Keratinocyte (primary cell): ENCODE data around the gene SLC44A3. TPM values are rescaled to one million over a fixed set of nuclear protein-coding genes. Genes with fewer than 3 reads are reported as not detected.

Source experiments
- DNase-seq: peaks from one replicate; pipeline ENCODE4 v3.0.0-alpha.2; 2011; ENCODE audit warnings: low read depth, missing footprints, low spot score
- FAIRE-seq: peaks from 2 replicates; lab custom pipeline; 2011; peaks lifted over from hg19 to GRCh38; lab: Jason Lieb, UNC
- H2AFZ ChIP-seq: 2 replicates; pipeline ENCODE4 v1.6.0; 2012; ENCODE audit warnings: low read length, control low read depth, inconsistent platforms; ENCODE audit not compliant: control insufficient read depth
- H3K27ac ChIP-seq: 2 replicates; pipeline ENCODE4 v1.5.1; 2011; ENCODE audit warnings: low read length; ENCODE audit not compliant: control insufficient read depth, insufficient read depth
- H3K27me3 ChIP-seq: 3 replicates; pipeline ENCODE4 v1.6.0; 2011; ENCODE audit warnings: low read length; ENCODE audit not compliant: control insufficient read depth, insufficient read depth; ENCODE audit errors: extremely low read depth
- H3K36me3 ChIP-seq, 2 experiments: 2 replicates in 1 of 2; 3 replicates in 1 of 2; pipeline ENCODE4 v1.5.1; 2011; ENCODE audit warnings: low read length in 2 of 2, mild to moderate bottlenecking in 1 of 2; ENCODE audit not compliant: control insufficient read depth in 2 of 2, insufficient read depth in 2 of 2; ENCODE audit errors: extremely low read depth in 1 of 2
- H3K4me1 ChIP-seq: 3 replicates; pipeline ENCODE4 v1.5.1; 2011; ENCODE audit warnings: low read length; ENCODE audit not compliant: control insufficient read depth, insufficient read depth; ENCODE audit errors: extremely low read depth
- H3K4me2 ChIP-seq: 3 replicates; pipeline ENCODE4 v1.6.0; 2011; ENCODE audit warnings: low read depth, low read length; ENCODE audit not compliant: control insufficient read depth, insufficient read depth; ENCODE audit errors: extremely low read depth
- H3K4me3 ChIP-seq, 3 experiments: fragments of 200-600 bp in 1 of 3; sonication (generic) in 1 of 3; 2 replicates in 2 of 3; 3 replicates in 1 of 3; pipeline ENCODE4 v1.5.1; 2011 to 2016; ENCODE audit warnings: low read length in 3 of 3, mild to moderate bottlenecking in 3 of 3, control low read depth in 2 of 3, inconsistent platforms in 1 of 3, low read depth in 1 of 3, mixed read lengths in 1 of 3, mixed run types in 1 of 3, moderate library complexity in 1 of 3; ENCODE audit not compliant: control insufficient read depth in 2 of 3, insufficient read depth in 2 of 3; ENCODE audit errors: extremely low read depth in 1 of 3
- H3K79me2 ChIP-seq: 2 replicates; pipeline ENCODE4 v1.6.0; 2012; ENCODE audit warnings: low read length; ENCODE audit not compliant: control insufficient read depth, insufficient read depth
- H3K9ac ChIP-seq: 3 replicates; pipeline ENCODE4 v1.6.0; 2011; ENCODE audit warnings: low read length; ENCODE audit not compliant: control insufficient read depth, insufficient read depth; ENCODE audit errors: extremely low read depth
- H3K9me1 ChIP-seq: 3 replicates; pipeline ENCODE4 v1.6.0; 2011; ENCODE audit warnings: low read length; ENCODE audit not compliant: control insufficient read depth, insufficient read depth; ENCODE audit errors: extremely low read depth
- H3K9me3 ChIP-seq: 2 replicates; pipeline ENCODE4 v1.5.1; 2012; ENCODE audit warnings: low read depth, low read length; ENCODE audit not compliant: control insufficient read depth
- H4K20me1 ChIP-seq: 3 replicates; pipeline ENCODE4 v1.6.0; 2011; ENCODE audit warnings: low read length; ENCODE audit not compliant: control insufficient read depth, insufficient read depth; ENCODE audit errors: extremely low read depth
- EZH2 ChIP-seq: IDR thresholded peaks from one replicate; pipeline ENCODE4 v1.6.1; 2012; ENCODE audit warnings: inconsistent platforms, mild to moderate bottlenecking, low read length, moderate library complexity
- dilution Hi-C: fragments of 300-500 bp; cut with MboI; formaldehyde crosslinking; loops from one replicate; pipeline ENCODE4 v1.7.0; 2020; ENCODE audit warnings: low sequenced_read_pairs; ENCODE audit not compliant: extremely low pct_ligation_motif_present
- polyA plus RNA-seq, 5 experiments: library from polyadenylated mRNA; depleted of rRNA in 3 of 5; stranded (reverse) in 3 of 5; stranded (forward) in 1 of 5; unstranded in 1 of 5; fragments of >200 nt; gene quantifications; 1 replicate in 1 of 5; 2 replicates in 3 of 5; 3 replicates in 1 of 5; pipeline versions ENCODE4 v1.2.1 to v1.2.3, GENCODE V29; 2011 to 2012; ENCODE audit warnings: missing spikeins in 2 of 5, low read depth in 1 of 5, low replicate concordance in 1 of 5
- TF ChIP-seq, protein P1 (sequence below), 3 experiments: IDR thresholded peaks in 1 of 3; conservative IDR thresholded peaks in 1 of 3; optimal IDR thresholded peaks in 1 of 3; 2 replicates in 2 of 3; 3 replicates in 1 of 3; pipeline versions ENCODE3 to v1.5.1; 2011; ENCODE audit warnings: low read length in 3 of 3, mild to moderate bottlenecking in 3 of 3, moderate library complexity in 2 of 3, control low read depth in 1 of 3, inconsistent platforms in 1 of 3; ENCODE audit not compliant: insufficient read depth in 2 of 3; ENCODE audit errors: extremely low read depth in 1 of 3

Gene SLC44A3
- polyA plus RNA-seq, 1 donor (not counting 4 experiments of a cell fraction or from before 2014, with no cell fraction given), result 7.3 TPM

DNA sequence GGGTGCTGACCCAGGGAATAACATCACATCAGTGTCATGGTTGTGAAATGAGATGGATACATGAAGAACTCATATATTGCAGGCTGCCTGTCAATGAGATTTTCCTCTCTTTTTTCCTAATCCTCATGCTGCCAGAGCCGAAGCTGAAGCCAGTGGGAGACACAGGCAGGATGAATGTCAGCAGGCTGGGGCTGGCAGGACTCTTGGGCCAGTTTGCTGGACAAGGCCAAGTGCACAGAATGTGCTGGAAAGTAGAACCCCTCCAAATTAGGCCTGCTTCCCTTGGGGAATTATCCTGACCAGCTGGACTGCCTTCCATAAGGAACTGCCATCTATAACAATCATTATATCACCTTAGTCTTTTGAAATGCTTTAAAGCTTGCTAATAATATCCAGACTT, 31.4 kb downstream of the SLC44A3 start:
- Histone ChIP-seq H3K9me1 (no peaks in the 10 kb centered on the region), H3K27me3 (no peaks in the 10 kb centered on the region), H3K36me3 (no peaks in the 10 kb centered on the region), H3K79me2 (no peaks in the 10 kb centered on the region), H3K4me2 (no peak overlapping the region), H2AFZ (no peak overlapping the region), H3K4me1 (peaks cover 18% of the 10 kb centered on the region), H3K27ac (no peak overlapping the region), H4K20me1 (no peaks in the 10 kb centered on the region), H3K9ac (no peak overlapping the region), H3K9me3 (no peaks in the 10 kb centered on the region), H3K4me3 (no peak overlapping the region)
- TF ChIP-seq, protein P1, sequence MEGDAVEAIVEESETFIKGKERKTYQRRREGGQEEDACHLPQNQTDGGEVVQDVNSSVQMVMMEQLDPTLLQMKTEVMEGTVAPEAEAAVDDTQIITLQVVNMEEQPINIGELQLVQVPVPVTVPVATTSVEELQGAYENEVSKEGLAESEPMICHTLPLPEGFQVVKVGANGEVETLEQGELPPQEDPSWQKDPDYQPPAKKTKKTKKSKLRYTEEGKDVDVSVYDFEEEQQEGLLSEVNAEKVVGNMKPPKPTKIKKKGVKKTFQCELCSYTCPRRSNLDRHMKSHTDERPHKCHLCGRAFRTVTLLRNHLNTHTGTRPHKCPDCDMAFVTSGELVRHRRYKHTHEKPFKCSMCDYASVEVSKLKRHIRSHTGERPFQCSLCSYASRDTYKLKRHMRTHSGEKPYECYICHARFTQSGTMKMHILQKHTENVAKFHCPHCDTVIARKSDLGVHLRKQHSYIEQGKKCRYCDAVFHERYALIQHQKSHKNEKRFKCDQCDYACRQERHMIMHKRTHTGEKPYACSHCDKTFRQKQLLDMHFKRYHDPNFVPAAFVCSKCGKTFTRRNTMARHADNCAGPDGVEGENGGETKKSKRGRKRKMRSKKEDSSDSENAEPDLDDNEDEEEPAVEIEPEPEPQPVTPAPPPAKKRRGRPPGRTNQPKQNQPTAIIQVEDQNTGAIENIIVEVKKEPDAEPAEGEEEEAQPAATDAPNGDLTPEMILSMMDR (optimal IDR thresholded peaks at IDR 0.05 in 1 of 3, IDR thresholded peaks at IDR 0.05 in 1 of 3, conservative IDR thresholded peaks at IDR 0.05 in 1 of 3; ENCODE audit: extremely low read depth in 1 of 3, insufficient read depth in 2 of 3, low read length in 3 of 3), result no peak
- TF ChIP-seq EZH2, result no peak
- dilution Hi-C loops, result no loop called here
- no peak for DNase-seq
- no peak for FAIRE-seq

DNA sequence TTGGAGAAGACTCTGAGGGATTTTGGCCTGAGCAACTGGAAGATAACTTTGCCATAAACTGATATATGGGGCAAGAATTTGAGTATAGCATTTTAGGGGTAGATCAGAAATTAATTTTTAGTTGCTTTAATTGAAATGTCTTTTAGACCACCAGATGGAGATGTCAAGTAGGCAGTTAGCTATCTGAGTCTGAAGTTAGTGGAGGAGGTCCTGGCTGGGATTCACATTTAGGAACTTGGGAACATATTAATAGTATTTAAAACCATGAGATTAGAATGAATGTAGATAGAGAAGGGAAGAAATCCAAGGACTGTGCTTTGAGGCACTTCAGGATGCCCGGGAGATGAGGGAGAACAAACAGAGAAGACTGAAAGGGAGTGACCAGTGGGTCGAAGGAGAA, 32.6 kb downstream of the SLC44A3 start:
- Histone ChIP-seq H4K20me1 (no peaks in the 10 kb centered on the region), H3K27me3 (no peaks in the 10 kb centered on the region), H3K9me1 (no peaks in the 10 kb centered on the region), H3K4me1 (peaks cover 18% of the 10 kb centered on the region), H3K4me3 (no peak overlapping the region), H3K4me2 (no peak overlapping the region), H3K27ac (no peak overlapping the region), H3K9ac (no peak overlapping the region), H3K9me3 (no peaks in the 10 kb centered on the region), H3K79me2 (no peaks in the 10 kb centered on the region), H2AFZ (no peak overlapping the region), H3K36me3 (no peaks in the 10 kb centered on the region)
- dilution Hi-C loops, result no loop called here
- FAIRE-seq (no peak), DNase-seq (no peak)
- TF ChIP-seq, protein P1 (optimal IDR thresholded peaks at IDR 0.05 in 1 of 3, IDR thresholded peaks at IDR 0.05 in 1 of 3, conservative IDR thresholded peaks at IDR 0.05 in 1 of 3; ENCODE audit: extremely low read depth in 1 of 3, insufficient read depth in 2 of 3, low read length in 3 of 3), result no peak
- no peak for TF ChIP-seq EZH2
